ENCODE data around the gene WNT10A.

Gene WNT10A

GRCh38 chr2:218925434-218925833 lies 44.8 kb downstream of the WNT10A start:
- Histone ChIP-seq H3K4me3 (ENCODE audit: low read depth, low read length) (no peak overlapping the region), H3K36me3 (ENCODE audit: control insufficient read depth in 2 of 2, insufficient read depth in 1 of 2, low read length in 2 of 2) (no peaks in the 10 kb centered on the region), H3K4me1 (ENCODE audit: control insufficient read depth, insufficient read depth, low read length) (no peaks in the 10 kb centered on the region), H3K9me3 (ENCODE audit: control insufficient read depth, insufficient read depth, low read depth, low read length) (no peaks in the 10 kb centered on the region), H3K27ac (ENCODE audit: extremely low read depth, low read depth, low read length) (no peak overlapping the region)
- no peak for TF ChIP-seq GFI1B (tag by site-specific recombination; IDR thresholded peaks at IDR 0.05)
- no peak for TF ChIP-seq ZNF324 (tag by site-specific recombination; IDR thresholded peaks at IDR 0.05)
- TF ChIP-seq ZNF626 (tag by site-specific recombination; IDR thresholded peaks at IDR 0.05), result no peak
- no peak for TF ChIP-seq ZNF837 (tag by site-specific recombination; IDR thresholded peaks at IDR 0.05)
- TF ChIP-seq ZNF704 (tag by site-specific recombination; IDR thresholded peaks at IDR 0.05), result no peak
- TF ChIP-seq ZBTB6 (tag by site-specific recombination; IDR thresholded peaks at IDR 0.05), result no peak
- no peak for TF ChIP-seq ZNF580 (tag by site-specific recombination; IDR thresholded peaks at IDR 0.05)
- TF ChIP-seq ZNF529 (tag by site-specific recombination; IDR thresholded peaks at IDR 0.05; ENCODE audit: insufficient replicate concordance), result no peak
- no peak for TF ChIP-seq ZNF132 (tag by site-specific recombination; IDR thresholded peaks at IDR 0.05; ENCODE audit: borderline replicate concordance)
- TF ChIP-seq REST (tag by site-specific recombination; IDR thresholded peaks at IDR 0.05), result no peak
- no peak for TF ChIP-seq ZNF37A (tag by site-specific recombination; IDR thresholded peaks at IDR 0.05)
- no peak for TF ChIP-seq ZNF785 (tag by site-specific recombination; IDR thresholded peaks at IDR 0.05)
- ChIA-PET POLR2A (no interaction called here), CTCF (no interaction called here)

GRCh38 chr2:218927422-218927821 lies 46.8 kb downstream of the WNT10A start:
- POLR2A ChIA-PET, result no interaction called here
- no peaks in the 10 kb centered on the region for H3K36me3 ChIP-seq (ENCODE audit: control insufficient read depth in 2 of 2, insufficient read depth in 1 of 2, low read length in 2 of 2)
- no peaks in the 10 kb centered on the region for H3K9me3 ChIP-seq (ENCODE audit: control insufficient read depth, insufficient read depth, low read depth, low read length)
- H3K4me3 ChIP-seq (ENCODE audit: low read depth, low read length), result no peak overlapping the region
- H3K27ac ChIP-seq (ENCODE audit: extremely low read depth, low read depth, low read length), result no peak overlapping the region
- CTCF ChIA-PET, result interaction anchor here (0.6 to 1.2 kb wide), 2 partner anchors 17 to 75 kb away, joined by 3 to 4 read pairs; no protein-coding TSS in a partner anchor
- TF ChIP-seq ZNF155 (tag by site-specific recombination; IDR thresholded peaks at IDR 0.05) (no peak), ZNF658 (tag by site-specific recombination; IDR thresholded peaks at IDR 0.05) (no peak), HIC1 (tag by site-specific recombination; IDR thresholded peaks at IDR 0.05) (no peak), ZNF398 (tag by site-specific recombination; IDR thresholded peaks at IDR 0.05) (no peak), GLIS2 (tag by site-specific recombination; IDR thresholded peaks at IDR 0.05) (no peak), ZNF785 (tag by site-specific recombination; IDR thresholded peaks at IDR 0.05) (no peak), ZNF580 (tag by site-specific recombination; IDR thresholded peaks at IDR 0.05) (no peak), KLF1 (tag by site-specific recombination; IDR thresholded peaks at IDR 0.05) (no peak), ZNF138 (tag by site-specific recombination; IDR thresholded peaks at IDR 0.05; ENCODE audit: borderline replicate concordance) (no peak), ZNF350 (tag by site-specific recombination; IDR thresholded peaks at IDR 0.05) (no peak)
- no peaks in the 10 kb centered on the region for H3K4me1 ChIP-seq (ENCODE audit: control insufficient read depth, insufficient read depth, low read length)
